AG04449 (cell line): ENCODE results near the gene TMEM40.

Source experiments
- CTCF ChIA-PET: fragments of 350-600 bp; formaldehyde crosslinking; extraction: SDS; loops from one replicate; lab custom pipeline; 2021; ENCODE audit warnings: antibody characterized with exemption; lab: Yijun Ruan, JAX
- POLR2A ChIA-PET: fragments of 400-600, 350-600 bp; formaldehyde crosslinking; extraction: SDS; loops from one replicate; lab custom pipeline; 2020; ENCODE audit warnings: antibody characterized with exemption, inconsistent platforms; lab: Yijun Ruan, JAX
- DNase-seq: peaks from one replicate; pipeline ENCODE4 v3.0.0-alpha.2; 2010; ENCODE audit warnings: low read depth, low spot score
- H3K4me3 ChIP-seq: 2 replicates; pipeline ENCODE4 v1.5.1; 2011; ENCODE audit warnings: low read depth, mild to moderate bottlenecking, control low read depth, low read length
- CTCF ChIP-seq: IDR thresholded peaks from one replicate; pipeline ENCODE4 v1.5.1; 2011; ENCODE audit warnings: mild to moderate bottlenecking, moderate library complexity, low read length, control low read depth, inconsistent platforms; ENCODE audit not compliant: insufficient read depth; ENCODE audit errors: missing control alignments

TMEM40 gene

GRCh38 chr3:12750658-12751071 is 8.4 kb downstream of the TMEM40 start:
- CTCF ChIA-PET, result interaction anchor here (0.8 to 1.9 kb wide), 2 partner anchors 30 to 60 kb away, joined by 3 to 9 read pairs; no protein-coding TSS in a partner anchor
- no peak for DNase-seq
- TF ChIP-seq CTCF, result no peak
- no peak overlapping the region for H3K4me3 ChIP-seq
- POLR2A ChIA-PET, result no interaction called here

GRCh38 chr3:12750223-12750622 is 8.8 kb downstream of the TMEM40 start:
- ChIA-PET CTCF (interaction anchor here (0.8 to 1.9 kb wide), 2 partner anchors 30 to 60 kb away, joined by 3 to 9 read pairs; no protein-coding TSS in a partner anchor), POLR2A (no interaction called here)
- TF ChIP-seq CTCF, result no peak
- no peak overlapping the region for H3K4me3 ChIP-seq
- DNase-seq, result no peak

GRCh38 chr3:12748477-12748876 is 10.6 kb downstream of the TMEM40 start:
- CTCF ChIA-PET, result no interaction called here
- no peak overlapping the region for H3K4me3 ChIP-seq
- POLR2A ChIA-PET, result no interaction called here

GRCh38 chr3:12746419-12746818 is 12.6 kb downstream of the TMEM40 start:
- POLR2A ChIA-PET, result no interaction called here
- no peak for DNase-seq
- CTCF ChIA-PET, result interaction anchor here (1.9 kb wide), 1 partner anchor 40 kb away, joined by 6 read pairs; no protein-coding TSS in a partner anchor
- TF ChIP-seq CTCF, result no peak
- no peak overlapping the region for H3K4me3 ChIP-seq

More at GRCh38 chr3:12748477-12748876, 10.6 kb downstream of the TMEM40 start:
- no peak for TF ChIP-seq CTCF
- no peak for DNase-seq

- no peak for TF ChIP-seq CTCF
- no peak overlapping the region for H3K4me3 ChIP-seq
- no peak for DNase-seq
- CTCF ChIA-PET, result interaction anchor here (0.7 to 0.8 kb wide), 2 partner anchors 15 to 38 kb away, joined by 3 read pairs; partner anchors contain the start of gene TMEM40
- POLR2A ChIA-PET, result no interaction called here
Measured at GRCh38 chr3:12744326-12744725, 14.7 kb downstream of the TMEM40 start.

- CTCF ChIA-PET, result no interaction called here
Measured at GRCh38 chr3:12743583-12743982, 15.5 kb downstream of the TMEM40 start.

More at GRCh38 chr3:12743583-12743982, 15.5 kb downstream of the TMEM40 start:
- no peak overlapping the region for H3K4me3 ChIP-seq
- TF ChIP-seq CTCF, result no peak
- POLR2A ChIA-PET, result no interaction called here
- no peak for DNase-seq
